ENCODE measurements around the gene CACNA1E. TPM values are rescaled to one million over a fixed set of nuclear protein-coding genes. Genes with fewer than 3 reads are reported as not detected.
A peak's percentile ranks its signal among the peaks of the same experiment; 100 is the strongest.

CACNA1E gene
- total RNA-seq, 1 donor from 2014 or later, result 0.08 TPM

GRCh38 chr1:181453541-181454201, 29.6 kb upstream of the CACNA1E start:
- Histone ChIP-seq H3K27me3 (ENCODE audit: control insufficient read depth, insufficient read depth, low read length) (no peaks in the 10 kb centered on the region), H3K4me3 (ENCODE audit: low read depth, low read length) (no peak overlapping the region), H3K36me3 (ENCODE audit: control insufficient read depth, insufficient read depth, low read length) (no peaks in the 10 kb centered on the region)
- no peak for TF ChIP-seq CTCF (IDR thresholded peaks at IDR 0.05; ENCODE audit: insufficient read depth, low read length, poor library complexity, severe bottlenecking)
- no peak for DNase-seq (ENCODE audit: low read depth)

GRCh38 chr1:181456551-181456950, 26.8 kb upstream of the CACNA1E start:
- DNase-seq (ENCODE audit: low read depth), result no peak
- no peak for TF ChIP-seq CTCF (IDR thresholded peaks at IDR 0.05; ENCODE audit: insufficient read depth, low read length, poor library complexity, severe bottlenecking)
- H3K27me3 ChIP-seq (ENCODE audit: control insufficient read depth, insufficient read depth, low read length), result no peaks in the 10 kb centered on the region
- H3K36me3 ChIP-seq (ENCODE audit: control insufficient read depth, insufficient read depth, low read length), result no peaks in the 10 kb centered on the region
- H3K4me3 ChIP-seq (ENCODE audit: low read depth, low read length), result no peak overlapping the region

GRCh38 chr1:181458419-181458818, 24.9 kb upstream of the CACNA1E start:
- Histone ChIP-seq H3K4me3 (ENCODE audit: low read depth, low read length) (no peak overlapping the region), H3K36me3 (ENCODE audit: control insufficient read depth, insufficient read depth, low read length) (no peaks in the 10 kb centered on the region), H3K27me3 (ENCODE audit: control insufficient read depth, insufficient read depth, low read length) (no peaks in the 10 kb centered on the region)
- no peak for TF ChIP-seq CTCF (IDR thresholded peaks at IDR 0.05; ENCODE audit: insufficient read depth, low read length, poor library complexity, severe bottlenecking)
- no peak for DNase-seq (ENCODE audit: low read depth)

GRCh38 chr1:181459067-181459466, 24.2 kb upstream of the CACNA1E start:
- no peaks in the 10 kb centered on the region for H3K27me3 ChIP-seq (ENCODE audit: control insufficient read depth, insufficient read depth, low read length)
- H3K36me3 ChIP-seq (ENCODE audit: control insufficient read depth, insufficient read depth, low read length), result no peaks in the 10 kb centered on the region
- H3K4me3 ChIP-seq (ENCODE audit: low read depth, low read length), result no peak overlapping the region
- DNase-seq (ENCODE audit: low read depth), result no peak
- TF ChIP-seq CTCF (IDR thresholded peaks at IDR 0.05; ENCODE audit: insufficient read depth, low read length, poor library complexity, severe bottlenecking), result no peak

GRCh38 chr1:181469829-181470228, 13.5 kb upstream of the CACNA1E start:
- TF ChIP-seq CTCF (IDR thresholded peaks at IDR 0.05; ENCODE audit: insufficient read depth, low read length, poor library complexity, severe bottlenecking), result no peak
- Histone ChIP-seq H3K4me3 (ENCODE audit: low read depth, low read length) (no peak overlapping the region), H3K27me3 (ENCODE audit: control insufficient read depth, insufficient read depth, low read length) (no peaks in the 10 kb centered on the region), H3K36me3 (ENCODE audit: control insufficient read depth, insufficient read depth, low read length) (no peaks in the 10 kb centered on the region)
- DNase-seq (ENCODE audit: low read depth), result peak; percentile 72

GRCh38 chr1:181475580-181475979, 7.7 kb upstream of the CACNA1E start:
- TF ChIP-seq CTCF (IDR thresholded peaks at IDR 0.05; ENCODE audit: insufficient read depth, low read length, poor library complexity, severe bottlenecking), result no peak
- DNase-seq (ENCODE audit: low read depth), result no peak
- H3K36me3 ChIP-seq (ENCODE audit: control insufficient read depth, insufficient read depth, low read length), result no peaks in the 10 kb centered on the region
- no peak overlapping the region for H3K4me3 ChIP-seq (ENCODE audit: low read depth, low read length)
- H3K27me3 ChIP-seq (ENCODE audit: control insufficient read depth, insufficient read depth, low read length), result peaks cover 19% of the 10 kb centered on the region
